AG10803 (cell line): Measurements from ENCODE around the gene SEPTIN7.

Source experiments
- DNase-seq: peaks from one replicate; pipeline ENCODE4 v3.0.0; 2010; ENCODE audit warnings: low read depth
- H3K4me3 ChIP-seq: 2 replicates; pipeline ENCODE4 v1.5.1; 2011; ENCODE audit warnings: mild to moderate bottlenecking, low read length, control low read depth
- TF ChIP-seq, protein P1 (sequence below): conservative IDR thresholded peaks from 2 replicates; pipeline ENCODE4 v1.5.1; 2011; ENCODE audit warnings: mild to moderate bottlenecking, low read length, control low read depth, inconsistent platforms

SEPTIN7 gene

DNA sequence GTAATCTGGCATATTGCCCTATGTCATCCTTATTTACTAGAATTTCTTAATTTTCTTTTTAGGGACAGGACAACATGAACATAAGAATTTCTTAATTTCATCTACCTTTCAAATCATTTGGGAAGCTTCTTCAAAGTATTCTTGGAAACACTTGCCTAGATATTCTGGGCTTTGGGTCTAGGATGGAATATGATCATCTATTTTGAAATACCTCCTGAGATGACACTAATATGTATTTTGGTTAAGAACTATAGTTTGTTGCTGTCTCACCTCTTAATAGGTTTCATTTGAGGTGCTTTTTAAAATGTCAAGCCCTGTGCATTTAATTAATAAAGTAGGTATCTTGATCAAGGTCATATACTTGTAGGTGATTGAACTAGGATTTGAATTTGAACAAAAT, 49.1 kb downstream of the SEPTIN7 start:
- TF ChIP-seq, protein P1, sequence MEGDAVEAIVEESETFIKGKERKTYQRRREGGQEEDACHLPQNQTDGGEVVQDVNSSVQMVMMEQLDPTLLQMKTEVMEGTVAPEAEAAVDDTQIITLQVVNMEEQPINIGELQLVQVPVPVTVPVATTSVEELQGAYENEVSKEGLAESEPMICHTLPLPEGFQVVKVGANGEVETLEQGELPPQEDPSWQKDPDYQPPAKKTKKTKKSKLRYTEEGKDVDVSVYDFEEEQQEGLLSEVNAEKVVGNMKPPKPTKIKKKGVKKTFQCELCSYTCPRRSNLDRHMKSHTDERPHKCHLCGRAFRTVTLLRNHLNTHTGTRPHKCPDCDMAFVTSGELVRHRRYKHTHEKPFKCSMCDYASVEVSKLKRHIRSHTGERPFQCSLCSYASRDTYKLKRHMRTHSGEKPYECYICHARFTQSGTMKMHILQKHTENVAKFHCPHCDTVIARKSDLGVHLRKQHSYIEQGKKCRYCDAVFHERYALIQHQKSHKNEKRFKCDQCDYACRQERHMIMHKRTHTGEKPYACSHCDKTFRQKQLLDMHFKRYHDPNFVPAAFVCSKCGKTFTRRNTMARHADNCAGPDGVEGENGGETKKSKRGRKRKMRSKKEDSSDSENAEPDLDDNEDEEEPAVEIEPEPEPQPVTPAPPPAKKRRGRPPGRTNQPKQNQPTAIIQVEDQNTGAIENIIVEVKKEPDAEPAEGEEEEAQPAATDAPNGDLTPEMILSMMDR: no peak
- DNase-seq: no peak
- no peak overlapping the region for H3K4me3 ChIP-seq
